Stimulated activated CD8-positive, alpha-beta memory T cell treated with anti-CD3 and anti-CD28 coated beads, Interleukin-12 subunit alpha, Interleukin-12 subunit beta, amount 100 ng/mL, for 24 hours (primary cell): Measurements from ENCODE around the gene RXFP4.
"Not testable (repeated sequence)": the region's sequence is repeated elsewhere in the genome, so short reads cannot be mapped to it uniquely, and the experiment has no call there.

Source experiments
- DNase-seq: peaks from one replicate; pipeline ENCODE4 v3.0.0-alpha.2; 2020; ENCODE audit errors: extremely low read depth

RXFP4 gene, protein sequence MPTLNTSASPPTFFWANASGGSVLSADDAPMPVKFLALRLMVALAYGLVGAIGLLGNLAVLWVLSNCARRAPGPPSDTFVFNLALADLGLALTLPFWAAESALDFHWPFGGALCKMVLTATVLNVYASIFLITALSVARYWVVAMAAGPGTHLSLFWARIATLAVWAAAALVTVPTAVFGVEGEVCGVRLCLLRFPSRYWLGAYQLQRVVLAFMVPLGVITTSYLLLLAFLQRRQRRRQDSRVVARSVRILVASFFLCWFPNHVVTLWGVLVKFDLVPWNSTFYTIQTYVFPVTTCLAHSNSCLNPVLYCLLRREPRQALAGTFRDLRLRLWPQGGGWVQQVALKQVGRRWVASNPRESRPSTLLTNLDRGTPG

DNA sequence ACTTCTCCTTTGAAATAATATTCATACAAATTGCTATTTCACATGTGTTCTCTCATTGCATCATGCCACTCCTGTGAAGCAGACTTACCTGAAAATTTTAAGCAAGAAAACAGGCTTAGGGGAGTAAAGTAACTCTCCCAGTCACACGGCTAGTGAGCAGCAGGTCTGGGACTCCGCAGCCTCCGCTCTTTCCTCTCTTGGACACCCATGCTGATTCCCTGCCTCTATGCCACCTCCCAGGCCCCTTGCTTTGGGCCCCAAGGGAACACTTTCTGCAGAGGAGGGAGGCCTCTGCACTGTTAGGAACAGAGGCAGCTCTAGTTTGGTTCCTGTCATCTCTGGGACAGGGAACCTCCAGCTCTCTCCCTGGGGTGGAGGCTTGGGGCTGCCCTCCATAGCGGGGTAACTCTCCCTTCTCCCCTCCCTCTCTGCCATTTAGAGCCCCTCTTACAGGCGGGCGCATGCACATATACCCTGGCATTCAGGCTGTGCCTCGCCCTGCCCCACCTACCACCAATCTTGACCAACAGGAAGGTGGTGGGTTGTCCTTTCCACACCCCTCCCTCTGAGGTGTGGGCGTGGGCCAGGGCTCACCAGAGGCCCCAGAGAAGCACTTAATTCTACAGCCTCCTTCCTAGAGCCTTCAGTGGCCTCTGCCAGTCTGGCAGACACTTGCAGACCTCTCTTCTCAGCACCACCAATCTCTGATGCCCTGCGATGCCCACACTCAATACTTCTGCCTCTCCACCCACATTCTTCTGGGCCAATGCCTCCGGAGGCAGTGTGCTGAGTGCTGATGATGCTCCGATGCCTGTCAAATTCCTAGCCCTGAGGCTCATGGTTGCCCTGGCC lies at the start of gene RXFP4:
Gene RXFP4 (plus strand): TSS at position 646 of the 852 bp plus-strand sequence. CDS start 72 bp downstream, at position 718.
- DNase-seq: no peak

DNA sequence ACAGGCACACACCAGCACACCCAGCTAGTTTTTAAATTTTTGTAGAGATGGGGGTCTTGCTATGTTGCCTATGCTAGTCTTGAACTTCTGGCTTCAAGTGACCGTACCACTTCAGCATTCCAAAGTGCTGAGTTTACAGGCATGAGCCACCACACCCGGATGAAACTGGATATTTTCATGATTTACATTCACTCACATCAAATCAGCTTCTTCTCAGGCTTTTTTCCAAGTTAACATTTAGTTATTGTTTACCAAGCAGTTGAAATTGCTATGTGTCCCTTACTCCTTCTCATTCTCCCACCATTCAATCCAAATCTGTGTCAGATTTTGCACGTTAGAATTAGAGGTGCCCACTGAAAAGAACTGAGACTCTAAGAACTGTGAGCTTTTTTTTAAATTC lies 48.6 kb upstream of the RXFP4 start:
- no peak for DNase-seq

DNA sequence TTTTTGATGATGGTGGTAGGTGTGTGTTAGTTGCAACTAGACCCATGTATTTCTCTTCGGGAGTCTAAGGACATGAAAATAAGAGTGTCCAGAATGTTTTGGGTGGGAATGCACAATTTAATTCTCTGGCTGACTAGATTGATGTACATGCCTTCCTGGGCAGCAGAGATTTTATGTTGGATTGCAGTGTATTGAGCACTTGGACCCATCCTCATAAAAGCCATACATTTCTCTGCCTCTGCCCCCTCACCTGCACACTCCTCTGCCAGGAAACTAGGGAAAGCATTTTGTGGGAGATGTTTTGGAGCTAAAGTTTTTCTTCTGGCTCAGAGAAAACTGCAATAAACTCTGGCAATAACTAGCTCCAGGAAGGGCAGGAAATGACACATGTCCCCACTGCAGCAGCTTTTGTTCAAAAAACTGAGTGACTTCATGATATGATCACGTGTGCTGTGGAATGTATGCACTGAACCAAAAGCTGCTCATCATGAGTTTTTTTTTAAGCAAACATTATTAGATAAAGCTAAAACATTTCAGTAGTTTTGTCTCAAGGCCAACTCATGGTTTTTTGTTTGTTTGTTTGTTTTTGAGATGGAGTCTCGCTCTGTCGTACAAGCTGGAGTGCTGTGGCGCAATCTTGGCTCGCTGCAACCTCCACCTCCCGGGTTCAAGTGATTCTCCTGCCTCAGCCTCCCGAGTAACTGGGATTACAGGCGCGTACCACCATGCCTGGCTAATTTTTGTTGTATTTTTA lies 47.9 kb upstream of the RXFP4 start:
- DNase-seq: no peak

DNA sequence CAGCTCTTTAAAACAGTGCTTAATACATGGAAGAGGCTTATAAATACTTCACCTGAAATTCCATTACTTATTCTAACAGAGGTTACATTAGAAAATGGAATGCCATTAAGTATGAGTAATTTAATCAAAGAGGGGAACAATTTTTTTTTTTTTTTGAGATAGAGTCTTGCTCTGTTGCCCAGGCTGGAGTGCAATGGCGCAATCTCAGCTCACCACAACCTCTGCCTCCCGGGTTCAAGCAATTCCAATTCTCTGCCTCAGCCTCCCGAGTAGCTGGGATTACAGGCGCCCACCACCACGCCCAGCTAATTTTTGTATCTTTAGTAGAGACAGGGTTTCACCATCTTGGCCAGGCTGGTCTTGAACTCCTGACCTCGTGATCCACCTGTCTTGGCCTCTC lies 45.8 kb upstream of the RXFP4 start:
- not testable (repeated sequence) for DNase-seq

DNA sequence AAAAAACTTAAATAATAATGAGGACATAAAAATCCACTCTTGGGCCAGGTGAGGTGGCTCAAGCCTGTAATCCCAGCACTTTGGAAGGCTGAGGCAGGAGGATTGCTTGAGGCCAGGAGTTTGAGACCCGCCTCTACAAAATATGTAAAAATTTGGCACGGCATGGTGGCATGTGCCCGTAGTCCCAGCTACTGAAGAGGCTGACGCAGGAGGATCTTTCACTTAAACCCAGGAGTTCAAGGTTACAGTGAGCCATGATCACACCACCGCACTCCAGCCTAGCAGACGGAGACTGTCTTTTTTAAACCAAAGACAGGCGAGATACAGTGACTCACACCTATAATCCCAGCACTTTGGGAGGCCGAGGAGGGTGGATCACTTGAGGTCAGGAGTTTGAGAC lies 45.0 kb upstream of the RXFP4 start:
- not testable (repeated sequence) for DNase-seq

DNA sequence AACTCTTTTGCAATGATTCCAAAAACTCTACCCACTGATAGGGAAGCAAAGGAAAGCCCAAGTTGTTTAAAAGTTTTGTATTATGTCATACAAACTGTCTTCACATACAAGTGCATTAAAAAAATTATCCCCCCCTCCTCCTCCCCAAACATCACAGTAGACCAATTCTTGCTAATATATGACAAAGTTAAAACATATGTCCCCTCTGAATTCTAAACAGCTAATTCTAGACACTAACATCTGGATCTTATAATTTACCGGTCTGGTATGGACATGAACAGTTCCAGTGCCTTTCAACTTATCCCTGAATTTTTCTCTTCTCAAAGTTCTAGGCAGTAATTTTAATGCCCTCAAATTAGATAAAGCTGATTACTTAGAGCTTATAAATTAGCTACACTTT lies 43.7 kb upstream of the RXFP4 start:
- DNase-seq: no peak

DNA sequence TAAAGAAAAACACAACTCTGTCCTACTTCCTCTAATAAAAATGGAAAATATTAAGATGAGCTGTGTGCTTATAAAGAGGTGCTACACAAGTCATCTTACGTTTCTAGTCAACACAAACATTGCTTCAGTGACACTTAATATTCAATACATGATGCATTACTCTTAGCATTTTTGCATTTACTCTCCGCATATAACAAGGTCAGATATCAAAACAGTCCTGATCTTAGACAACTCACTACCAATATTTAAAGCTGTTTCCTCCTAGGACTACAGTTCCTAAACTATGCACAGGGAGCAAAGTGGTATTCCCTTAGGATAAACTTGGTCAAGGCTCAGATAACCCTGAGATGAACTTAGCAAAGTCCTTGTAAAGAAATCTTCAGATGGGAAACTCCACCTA lies 42.5 kb upstream of the RXFP4 start:
- no peak for DNase-seq

DNA sequence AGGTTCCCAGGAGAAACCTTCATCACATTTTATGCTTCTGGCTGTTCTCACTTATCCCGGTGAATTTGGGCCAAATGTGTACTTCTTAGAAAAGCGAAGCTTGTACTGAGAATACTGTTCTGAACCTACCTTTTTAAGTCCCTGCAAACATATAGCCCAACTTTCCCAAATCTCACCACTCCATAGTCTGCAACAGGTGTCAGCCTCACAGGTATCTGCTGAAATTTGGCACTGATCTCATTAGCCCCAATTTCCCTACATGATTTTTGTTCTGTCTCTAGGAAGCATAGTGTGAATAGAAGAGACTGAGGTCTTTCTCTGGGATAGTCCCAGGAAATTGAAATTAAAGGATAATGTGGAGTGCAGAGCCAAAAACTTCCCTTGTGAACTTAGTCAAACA lies 41.8 kb upstream of the RXFP4 start:
- no peak for DNase-seq

DNA sequence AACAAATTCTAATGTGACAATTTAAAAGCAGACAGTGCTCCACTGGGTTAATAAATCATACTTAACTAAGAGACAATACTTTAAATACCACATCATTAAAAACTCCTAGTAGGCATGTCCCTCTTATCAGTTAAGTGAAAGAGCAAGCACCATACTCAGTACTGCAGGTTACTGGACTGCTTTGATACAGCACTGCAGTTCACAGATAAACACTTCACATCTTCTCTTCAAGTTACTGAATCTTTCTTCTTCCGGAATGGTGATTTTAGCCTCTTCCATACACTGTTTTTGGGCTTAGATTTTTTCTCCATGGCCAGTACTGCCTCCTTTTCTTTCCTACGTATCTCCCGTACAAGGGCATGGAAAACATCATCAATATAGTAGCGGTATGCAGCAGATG lies 41.3 kb upstream of the RXFP4 start:
- no peak for DNase-seq

DNA sequence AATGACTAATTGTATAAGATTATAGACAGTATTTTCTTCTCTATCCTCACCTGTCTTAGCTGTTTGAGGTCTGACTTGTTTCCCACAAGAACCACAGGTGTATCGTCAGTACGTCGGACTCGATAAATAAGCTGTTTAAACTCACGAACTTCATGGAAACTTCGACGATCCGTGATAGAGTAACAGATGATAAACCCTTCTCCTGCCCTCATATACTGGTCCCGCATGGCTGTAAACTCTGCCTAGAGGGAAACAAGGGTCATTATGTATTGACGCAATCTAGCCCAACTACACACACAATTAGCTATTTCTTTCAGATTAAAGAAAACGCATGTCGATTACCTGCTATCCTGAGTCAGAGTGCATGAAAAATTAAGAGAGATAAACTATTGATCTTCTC lies 37.2 kb upstream of the RXFP4 start:
- no peak for DNase-seq

DNA sequence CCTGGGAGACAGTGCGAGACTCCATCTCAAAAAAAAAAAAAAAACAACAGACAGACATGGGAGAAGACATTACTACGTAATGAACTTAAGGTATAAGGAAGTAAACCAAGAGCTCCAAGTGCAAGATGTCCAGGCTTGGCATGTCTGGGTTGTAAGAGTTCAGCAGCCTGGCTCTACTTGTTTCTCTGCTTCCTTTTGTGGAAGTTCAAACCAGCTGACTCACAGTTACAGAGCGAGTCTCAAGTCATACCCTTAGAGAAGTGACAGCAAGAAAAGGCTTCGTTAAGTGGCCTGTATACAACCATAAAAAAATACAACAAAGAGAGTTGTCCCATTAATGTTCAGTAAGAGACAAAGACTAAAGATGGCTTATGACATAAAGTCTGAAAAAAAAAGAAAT lies 31.5 kb upstream of the RXFP4 start:
- no peak for DNase-seq

DNA sequence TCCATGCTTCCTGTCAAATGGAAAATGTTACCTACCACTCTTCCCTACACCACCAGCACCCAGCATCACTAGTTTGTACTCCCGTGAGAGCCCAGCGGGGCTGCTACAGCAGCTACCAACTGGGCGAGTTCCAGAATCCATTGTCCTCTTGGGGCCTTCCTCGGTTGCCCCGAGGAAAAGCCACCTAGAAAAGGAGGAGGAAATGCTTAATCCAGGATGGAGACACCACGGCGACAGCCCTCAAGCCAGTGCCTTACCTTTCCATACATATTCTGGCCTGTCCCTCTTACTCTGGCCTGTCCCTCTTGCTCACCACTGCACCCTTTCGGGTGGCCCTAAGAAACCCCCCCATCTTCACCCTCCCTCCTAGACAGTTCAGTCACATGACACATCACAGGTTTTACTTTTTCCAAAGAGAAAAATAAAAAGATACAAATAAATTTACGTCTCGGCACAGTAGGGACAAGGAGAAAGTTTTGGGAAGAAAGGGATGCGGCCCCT lies 30.8 kb upstream of the RXFP4 start:
- DNase-seq: no peak

DNA sequence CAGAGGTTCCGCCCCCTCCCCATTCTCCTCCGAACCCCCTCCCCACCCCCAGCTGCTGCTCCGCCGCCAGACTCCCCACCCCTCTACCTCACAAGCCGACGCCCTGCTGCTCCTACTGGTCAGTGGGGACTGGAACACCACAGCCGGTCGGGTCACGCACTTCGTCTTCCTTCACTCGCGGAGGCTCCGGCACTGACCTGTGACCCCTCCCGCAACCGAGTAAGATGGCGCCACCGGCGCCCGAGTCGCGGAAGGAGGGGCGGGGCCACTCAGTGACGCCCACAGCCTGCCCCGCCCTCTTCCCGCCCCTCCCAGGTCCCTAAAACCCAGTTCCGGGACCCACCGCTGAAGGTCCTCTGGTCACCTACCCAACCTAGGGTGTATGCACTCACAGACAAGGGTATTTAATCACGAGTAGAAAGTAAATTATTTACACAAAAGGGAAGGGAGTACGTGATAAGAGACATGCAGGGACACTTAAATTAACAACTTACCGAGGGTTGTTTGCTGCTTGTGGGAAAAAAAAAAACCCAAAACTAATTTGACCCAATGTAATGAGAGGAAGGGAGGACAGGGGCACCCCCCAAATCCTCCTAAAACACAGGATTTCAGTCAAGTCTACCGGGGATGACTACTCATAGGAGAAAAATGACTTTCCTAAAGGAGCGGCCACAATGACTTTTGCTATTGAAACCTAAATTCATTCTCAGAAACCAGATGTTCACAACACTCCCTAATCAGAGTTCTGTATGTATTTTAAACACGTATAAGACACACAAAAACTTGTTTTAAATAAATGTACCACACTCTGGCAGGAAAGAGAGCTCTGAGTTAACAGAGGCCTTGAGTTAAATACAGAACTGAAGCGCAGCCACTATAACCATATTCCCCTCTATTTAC lies 30.0 kb upstream of the RXFP4 start, which contains the start of gene RIT1:
Gene RIT1 (minus strand): TSS at position 194 of the 900 bp plus-strand sequence. CDS start 588 bp downstream, outside the sequence.
- peak; percentile 51 for DNase-seq

DNA sequence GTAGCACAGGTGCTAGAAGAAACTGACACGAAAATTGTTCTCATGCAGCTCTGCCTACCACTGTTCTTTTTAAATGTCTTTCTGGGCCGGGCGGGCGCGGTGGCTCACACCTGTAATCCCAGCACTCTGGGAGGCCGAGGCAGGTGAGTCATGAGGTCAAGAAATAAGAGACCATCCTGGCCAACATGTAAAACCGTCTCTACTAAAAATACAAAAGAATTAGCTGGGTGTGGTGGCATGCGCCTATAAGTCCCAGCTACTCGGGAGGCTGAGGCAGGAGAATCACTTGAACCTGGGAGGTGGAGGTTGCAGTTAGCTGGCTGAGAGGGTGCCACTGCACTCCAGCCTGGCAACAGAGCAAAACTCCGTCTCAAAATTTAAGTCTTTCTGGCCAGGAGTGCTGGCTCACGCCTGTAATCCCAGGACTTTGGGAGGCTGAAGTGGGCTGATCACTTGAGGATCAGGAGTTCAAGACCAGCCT lies 29.3 kb upstream of the RXFP4 start:
- no peak for DNase-seq

DNA sequence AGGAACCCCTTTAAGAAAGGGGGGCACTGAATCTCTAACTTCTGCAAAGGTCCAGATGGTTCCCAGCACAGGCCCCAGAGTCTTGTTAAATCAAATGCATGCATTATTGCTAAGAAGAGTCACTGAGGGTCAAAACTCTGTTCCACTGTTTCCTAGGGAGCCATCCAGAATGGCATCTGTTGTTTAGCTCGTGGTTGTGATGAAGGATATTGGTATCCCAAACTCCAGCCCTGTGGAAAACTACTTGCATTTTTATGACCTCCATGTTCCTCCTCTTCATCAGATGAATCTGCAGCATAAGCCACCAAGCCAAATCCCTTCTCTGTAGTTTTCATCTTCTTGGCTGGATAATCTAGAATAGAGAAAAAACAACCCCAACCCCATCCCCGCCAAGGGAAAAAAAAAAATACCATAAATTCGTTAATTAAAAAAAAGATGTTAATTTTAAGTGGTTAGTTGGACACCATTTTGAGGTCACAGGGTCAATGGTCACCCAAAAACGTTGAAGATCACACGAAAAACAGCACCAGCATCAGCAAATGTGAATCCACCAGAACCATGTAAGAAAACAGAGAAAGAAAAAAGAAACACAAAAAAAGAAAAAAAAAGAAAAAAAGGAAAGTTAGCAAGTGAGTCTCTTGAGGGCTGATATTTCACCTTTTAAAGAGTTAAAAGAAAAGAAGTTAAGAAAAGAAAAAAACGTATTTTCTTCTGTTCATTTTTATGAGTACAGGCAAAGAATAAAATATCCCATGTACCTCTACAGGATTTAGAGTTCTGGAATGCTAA lies 27.3 kb upstream of the RXFP4 start:
- no peak for DNase-seq

DNA sequence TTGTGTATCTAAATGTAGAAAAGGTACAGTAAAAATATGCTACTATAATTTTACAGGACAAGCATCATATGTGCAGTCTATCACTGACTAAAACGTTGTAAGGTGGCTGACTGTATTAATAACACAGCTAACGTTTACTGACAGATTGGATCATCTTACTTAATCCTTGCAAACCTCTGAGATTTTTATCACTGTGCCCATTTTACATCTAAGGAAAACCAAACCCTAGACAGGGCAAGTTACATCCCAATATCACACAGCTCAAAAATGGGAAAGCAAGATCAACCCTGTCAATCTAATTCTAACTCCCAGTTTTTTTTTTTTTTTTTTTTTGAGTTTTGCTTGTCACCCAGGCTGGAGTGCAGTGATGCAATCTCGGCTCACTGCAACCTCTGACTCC lies 22.8 kb upstream of the RXFP4 start:
- no peak for DNase-seq

DNA sequence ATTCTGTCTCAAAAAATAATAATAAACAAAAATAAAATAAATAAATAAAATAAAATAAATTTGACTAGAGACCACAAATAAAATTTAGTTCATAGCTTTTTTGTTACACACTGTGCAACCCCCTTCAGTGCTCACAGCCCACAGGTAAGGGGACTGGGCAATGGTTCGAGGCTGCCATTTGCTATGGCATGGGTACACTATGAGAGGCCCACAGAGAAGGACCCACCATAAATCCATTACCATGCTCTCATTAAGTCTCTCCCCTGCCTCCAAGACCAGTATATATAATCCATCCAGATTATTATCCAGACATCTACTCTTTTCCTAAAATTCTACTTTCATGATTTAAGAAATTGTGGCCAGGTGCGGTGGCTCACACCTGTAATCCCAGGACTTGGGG lies 21.6 kb upstream of the RXFP4 start:
- no peak for DNase-seq

DNA sequence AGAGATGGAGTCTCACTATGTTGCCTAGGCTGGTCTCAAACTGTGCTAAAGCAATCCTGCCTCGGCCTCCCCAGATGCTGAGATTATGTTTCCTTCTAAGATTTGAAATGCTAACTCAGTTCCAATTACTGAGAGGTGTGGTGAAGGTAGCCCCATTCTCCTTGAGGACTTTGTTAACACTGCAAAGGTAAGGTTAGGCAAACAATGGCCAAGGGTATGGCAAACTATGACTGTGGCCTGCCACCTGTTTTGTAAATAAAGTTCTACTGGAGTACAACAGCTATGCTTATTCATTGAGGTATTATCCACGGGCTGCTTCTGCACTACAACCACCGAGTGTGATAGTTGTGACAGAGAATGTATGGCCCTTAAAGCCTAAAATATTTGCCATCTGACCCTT lies 20.7 kb upstream of the RXFP4 start:
- no peak for DNase-seq

DNA sequence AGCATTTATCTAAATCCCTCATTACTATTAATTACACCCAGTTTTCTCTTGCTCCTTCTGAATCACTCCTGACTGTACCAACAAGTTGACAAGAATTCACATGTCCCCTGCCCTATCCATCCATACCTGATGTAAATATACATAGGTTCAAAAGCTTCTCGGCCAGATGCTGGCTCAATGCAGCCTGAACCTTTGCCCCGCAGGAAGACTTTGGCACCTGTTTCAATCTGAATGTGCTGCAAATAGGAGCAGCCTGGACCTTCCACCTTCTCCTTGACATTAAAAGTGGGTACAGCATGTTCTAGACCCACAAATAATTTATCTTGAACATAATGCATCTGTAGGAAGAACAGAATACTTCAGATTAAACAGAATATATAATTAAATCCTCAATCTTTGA lies 15.9 kb upstream of the RXFP4 start:
- DNase-seq: no peak

DNA sequence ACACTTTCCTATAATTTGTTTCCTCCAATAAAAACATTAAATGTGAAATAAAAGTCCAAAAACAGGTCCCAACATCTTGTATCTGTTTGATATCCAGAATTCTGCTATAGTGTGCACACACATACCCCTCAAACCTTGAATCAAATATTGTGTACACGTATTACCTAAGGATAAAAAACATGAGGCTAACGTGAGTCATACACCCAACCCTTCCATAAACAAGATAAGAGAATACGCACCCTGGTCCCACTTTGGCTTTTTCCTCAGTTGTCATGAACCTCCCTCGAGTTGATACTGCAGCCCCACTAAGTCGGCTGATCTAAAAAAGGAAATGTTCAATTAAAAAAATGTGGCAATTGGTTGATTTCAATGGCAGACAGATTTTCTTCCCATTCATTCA lies 12.4 kb upstream of the RXFP4 start:
- no peak for DNase-seq
